T-helper 1 cell treated with Interleukin-12 subunit alpha and Interleukin-12 subunit beta and Interleukin-4 antibody, amounts not matched to agents 30 μg/mL and 1 μg/mL, for 36 hours (primary cell): ENCODE data around the gene SSNA1.

ENCODE experiments used
- H3K27ac Mint-ChIP-seq: one replicate; pipeline ENCODE4 v1.8.0; 2021; ENCODE audit warnings: mild to moderate bottlenecking, mixed read lengths
- H3K27me3 Mint-ChIP-seq: one replicate; pipeline ENCODE4 v1.8.0; 2021; ENCODE audit warnings: low read depth, mixed read lengths
- H3K36me3 Mint-ChIP-seq: one replicate; pipeline ENCODE4 v1.8.0; 2021; ENCODE audit warnings: low read depth, mixed read lengths
- H3K4me1 Mint-ChIP-seq: one replicate; pipeline ENCODE4 v1.8.0; 2021; ENCODE audit warnings: low read depth, mixed read lengths
- H3K4me3 Mint-ChIP-seq: one replicate; pipeline ENCODE4 v1.8.0; 2021; ENCODE audit warnings: mild to moderate bottlenecking, moderate library complexity, mixed read lengths
- H3K9me3 Mint-ChIP-seq: one replicate; pipeline ENCODE4 v1.8.0; 2021; ENCODE audit warnings: mixed read lengths

Gene SSNA1

GRCh38 chr9:137194388-137194787 is 5.9 kb downstream of the SSNA1 start:
- Mint-ChIP-seq H3K4me1 (peaks cover 2% of the 10 kb centered on the region), H3K9me3 (no peaks in the 10 kb centered on the region), H3K36me3 (peaks cover 6% of the 10 kb centered on the region), H3K4me3 (no peak overlapping the region), H3K27ac (no peak overlapping the region), H3K27me3 (no peaks in the 10 kb centered on the region)

- Mint-ChIP-seq H3K9me3 (no peaks in the 10 kb centered on the region), H3K36me3 (peaks cover 6% of the 10 kb centered on the region), H3K27ac (no peak overlapping the region), H3K4me3 (no peak overlapping the region), H3K27me3 (no peaks in the 10 kb centered on the region), H3K4me1 (peaks cover 2% of the 10 kb centered on the region)
Observed at GRCh38 chr9:137194909-137195308, 6.4 kb downstream of the SSNA1 start.

GRCh38 chr9:137195525-137196220 is 7.2 kb downstream of the SSNA1 start:
- Mint-ChIP-seq H3K27me3 (no peaks in the 10 kb centered on the region), H3K4me1 (peaks cover 2% of the 10 kb centered on the region), H3K36me3 (peaks cover 6% of the 10 kb centered on the region), H3K9me3 (no peaks in the 10 kb centered on the region), H3K4me3 (no peak overlapping the region), H3K27ac (no peak overlapping the region)

GRCh38 chr9:137198051-137198901 is 9.8 kb downstream of the SSNA1 start:
- Mint-ChIP-seq H3K27ac (no peak overlapping the region), H3K4me3 (peak overlapping the region; percentile 34), H3K27me3 (no peaks in the 10 kb centered on the region), H3K36me3 (no peaks in the 10 kb centered on the region), H3K4me1 (peaks cover 9% of the 10 kb centered on the region), H3K9me3 (no peaks in the 10 kb centered on the region)

GRCh38 chr9:137198902-137199283 is 10.4 kb downstream of the SSNA1 start:
- no peak overlapping the region for H3K27ac Mint-ChIP-seq
- H3K9me3 Mint-ChIP-seq = no peaks in the 10 kb centered on the region
- H3K27me3 Mint-ChIP-seq = no peaks in the 10 kb centered on the region
- no peak overlapping the region for H3K4me3 Mint-ChIP-seq
- H3K36me3 Mint-ChIP-seq = no peaks in the 10 kb centered on the region
- peaks cover 9% of the 10 kb centered on the region for H3K4me1 Mint-ChIP-seq

GRCh38 chr9:137199411-137200121 is 11.1 kb downstream of the SSNA1 start:
- Mint-ChIP-seq H3K27ac (peak overlapping the region; percentile 59), H3K4me3 (peak overlapping the region; percentile 79), H3K36me3 (no peaks in the 10 kb centered on the region), H3K27me3 (no peaks in the 10 kb centered on the region), H3K4me1 (peaks cover 14% of the 10 kb centered on the region), H3K9me3 (no peaks in the 10 kb centered on the region)

GRCh38 chr9:137200311-137201204 is 12.1 kb downstream of the SSNA1 start, which contains the start of gene TPRN:
TPRN (minus strand) TSS chr9:137200741; CDS start chr9:137200711, 30 bp downstream.
- Mint-ChIP-seq H3K9me3 (no peaks in the 10 kb centered on the region), H3K4me3 (peak within 1 kb of the TSS; percentile 79), H3K27me3 (no peaks in the 10 kb centered on the region), H3K27ac (peak within 1 kb of the TSS; percentile 70), H3K4me1 (peaks cover 17% of the 10 kb centered on the region), H3K36me3 (no peaks in the 10 kb centered on the region)

- H3K9me3 Mint-ChIP-seq = no peaks in the 10 kb centered on the region
- no peaks in the 10 kb centered on the region for H3K36me3 Mint-ChIP-seq
- H3K27ac Mint-ChIP-seq = peak overlapping the region; percentile 70
- H3K4me3 Mint-ChIP-seq = peak overlapping the region; percentile 79
- no peaks in the 10 kb centered on the region for H3K27me3 Mint-ChIP-seq
- peaks cover 20% of the 10 kb centered on the region for H3K4me1 Mint-ChIP-seq
Observed at GRCh38 chr9:137201205-137201868, 12.9 kb downstream of the SSNA1 start.

GRCh38 chr9:137202966-137203365 is 14.5 kb downstream of the SSNA1 start:
- Mint-ChIP-seq H3K27me3 (no peaks in the 10 kb centered on the region), H3K4me1 (peaks cover 33% of the 10 kb centered on the region), H3K4me3 (no peak overlapping the region), H3K36me3 (peaks cover 13% of the 10 kb centered on the region), H3K27ac (no peak overlapping the region), H3K9me3 (no peaks in the 10 kb centered on the region)

GRCh38 chr9:137204731-137205125 is 16.3 kb downstream of the SSNA1 start:
- Mint-ChIP-seq H3K4me1 (peaks cover 31% of the 10 kb centered on the region), H3K36me3 (peaks cover 20% of the 10 kb centered on the region), H3K9me3 (no peaks in the 10 kb centered on the region), H3K27ac (peak overlapping the region; percentile 93), H3K27me3 (no peaks in the 10 kb centered on the region), H3K4me3 (peak overlapping the region; percentile 94)

GRCh38 chr9:137205126-137206069 is 16.9 kb downstream of the SSNA1 start, which contains the start of the genes NDOR1 and TMEM203:
NDOR1 (plus strand) TSS chr9:137205700; CDS start chr9:137205778, 78 bp downstream.
TMEM203 (minus strand) TSS chr9:137205648; CDS start chr9:137205414, 234 bp downstream.
- Mint-ChIP-seq H3K36me3 (peaks cover 20% of the 10 kb centered on the region), H3K4me1 (peaks cover 31% of the 10 kb centered on the region), H3K4me3 (peak within 1 kb of the TSS; percentile 94), H3K27ac (peak within 1 kb of the TSS; percentile 93), H3K27me3 (no peaks in the 10 kb centered on the region), H3K9me3 (no peaks in the 10 kb centered on the region)

- Mint-ChIP-seq H3K36me3 (peaks cover 20% of the 10 kb centered on the region), H3K27me3 (no peaks in the 10 kb centered on the region), H3K27ac (peak overlapping the region; percentile 93), H3K4me1 (peaks cover 29% of the 10 kb centered on the region), H3K9me3 (no peaks in the 10 kb centered on the region), H3K4me3 (peak overlapping the region; percentile 94)
Observed at GRCh38 chr9:137206602-137207001, 18.1 kb downstream of the SSNA1 start.
